ENCODE measurements around the gene GOSR2.
"Not testable (repeated sequence)": the region's sequence is repeated elsewhere in the genome, so short reads cannot be mapped to it uniquely, and the experiment has no call there.

The GOSR2 gene

GRCh38 chr17:46910179-46910927 is 12.6 kb upstream of the GOSR2 start:
- Histone ChIP-seq H2AFZ (ENCODE audit: low read length, unreplicated experiment) (no peak overlapping the region), H3K27ac (ENCODE audit: low read depth, low read length) (no peak overlapping the region), H3K36me3 (ENCODE audit: insufficient read depth, low read length) (no peaks in the 10 kb centered on the region), H3K4me3 (ENCODE audit: low read depth, low read length) (no peak overlapping the region), H3K79me2 (ENCODE audit: control insufficient read depth, insufficient read depth, low read length, unreplicated experiment) (no peaks in the 10 kb centered on the region), H3K27me3 (ENCODE audit: insufficient read depth, low read length) (peaks cover 22% of the 10 kb centered on the region), H3K4me1 (ENCODE audit: control insufficient read depth, insufficient read depth, low read length, unreplicated experiment) (no peaks in the 10 kb centered on the region)

- Histone ChIP-seq H3K79me2 (ENCODE audit: control insufficient read depth, insufficient read depth, low read length, unreplicated experiment) (no peaks in the 10 kb centered on the region), H3K36me3 (ENCODE audit: insufficient read depth, low read length) (peaks cover 2% of the 10 kb centered on the region; the same call in 1 of the 2 replicates), H3K27me3 (ENCODE audit: insufficient read depth, low read length) (peaks cover 22% of the 10 kb centered on the region), H2AFZ (ENCODE audit: low read length, unreplicated experiment) (no peak overlapping the region), H3K27ac (ENCODE audit: low read depth, low read length) (no peak overlapping the region), H3K4me1 (ENCODE audit: control insufficient read depth, insufficient read depth, low read length, unreplicated experiment) (no peaks in the 10 kb centered on the region), H3K4me3 (ENCODE audit: low read depth, low read length) (no peak overlapping the region)
Observed at GRCh38 chr17:46911311-46911710, 11.6 kb upstream of the GOSR2 start.

- H2AFZ ChIP-seq (ENCODE audit: low read length, unreplicated experiment), result no peak overlapping the region
- no peaks in the 10 kb centered on the region for H3K79me2 ChIP-seq (ENCODE audit: control insufficient read depth, insufficient read depth, low read length, unreplicated experiment)
- H3K27ac ChIP-seq (ENCODE audit: low read depth, low read length), result no peak overlapping the region
Observed at GRCh38 chr17:46915596-46915995, 7.4 kb upstream of the GOSR2 start.

GRCh38 chr17:46916211-46916610 is 6.7 kb upstream of the GOSR2 start:
- Histone ChIP-seq H3K27me3 (ENCODE audit: insufficient read depth, low read length) (no peaks in the 10 kb centered on the region), H3K79me2 (ENCODE audit: control insufficient read depth, insufficient read depth, low read length, unreplicated experiment) (no peaks in the 10 kb centered on the region), H3K4me3 (ENCODE audit: low read depth, low read length) (no peak overlapping the region), H3K4me1 (ENCODE audit: control insufficient read depth, insufficient read depth, low read length, unreplicated experiment) (no peaks in the 10 kb centered on the region), H3K27ac (ENCODE audit: low read depth, low read length) (no peak overlapping the region), H2AFZ (ENCODE audit: low read length, unreplicated experiment) (no peak overlapping the region), H3K36me3 (ENCODE audit: insufficient read depth, low read length) (peaks cover 4% of the 10 kb centered on the region; the same call in 1 of the 2 replicates)

More at GRCh38 chr17:46915596-46915995, 7.4 kb upstream of the GOSR2 start:
- Histone ChIP-seq H3K4me3 (ENCODE audit: low read depth, low read length) (no peak overlapping the region), H3K4me1 (ENCODE audit: control insufficient read depth, insufficient read depth, low read length, unreplicated experiment) (no peaks in the 10 kb centered on the region), H3K27me3 (ENCODE audit: insufficient read depth, low read length) (no peaks in the 10 kb centered on the region), H3K36me3 (ENCODE audit: insufficient read depth, low read length) (peaks cover 4% of the 10 kb centered on the region; the same call in 1 of the 2 replicates)

GRCh38 chr17:46916623-46917022 is 6.3 kb upstream of the GOSR2 start:
- peaks cover 4% of the 10 kb centered on the region; the same call in 1 of the 2 replicates for H3K36me3 ChIP-seq (ENCODE audit: insufficient read depth, low read length)
- H3K79me2 ChIP-seq (ENCODE audit: control insufficient read depth, insufficient read depth, low read length, unreplicated experiment), result no peaks in the 10 kb centered on the region
- no peak overlapping the region for H3K27ac ChIP-seq (ENCODE audit: low read depth, low read length)
- no peaks in the 10 kb centered on the region for H3K27me3 ChIP-seq (ENCODE audit: insufficient read depth, low read length)
- H3K4me3 ChIP-seq (ENCODE audit: low read depth, low read length), result no peak overlapping the region
- H3K4me1 ChIP-seq (ENCODE audit: control insufficient read depth, insufficient read depth, low read length, unreplicated experiment), result no peaks in the 10 kb centered on the region
- H2AFZ ChIP-seq (ENCODE audit: low read length, unreplicated experiment), result no peak overlapping the region

- Histone ChIP-seq H2AFZ (ENCODE audit: low read length, unreplicated experiment) (no peak overlapping the region), H3K79me2 (ENCODE audit: control insufficient read depth, insufficient read depth, low read length, unreplicated experiment) (no peaks in the 10 kb centered on the region), H3K27me3 (ENCODE audit: insufficient read depth, low read length) (no peaks in the 10 kb centered on the region), H3K27ac (ENCODE audit: low read depth, low read length) (no peak overlapping the region), H3K4me1 (ENCODE audit: control insufficient read depth, insufficient read depth, low read length, unreplicated experiment) (no peaks in the 10 kb centered on the region), H3K4me3 (ENCODE audit: low read depth, low read length) (no peak overlapping the region), H3K36me3 (ENCODE audit: insufficient read depth, low read length) (peaks cover 4% of the 10 kb centered on the region; the same call in 1 of the 2 replicates)
Observed at GRCh38 chr17:46917041-46917440, 5.9 kb upstream of the GOSR2 start.

GRCh38 chr17:46917516-46917915 is 5.4 kb upstream of the GOSR2 start:
- no peaks in the 10 kb centered on the region for H3K27me3 ChIP-seq (ENCODE audit: insufficient read depth, low read length)
- H2AFZ ChIP-seq (ENCODE audit: low read length, unreplicated experiment), result no peak overlapping the region
- H3K36me3 ChIP-seq (ENCODE audit: insufficient read depth, low read length), result peaks cover 4% of the 10 kb centered on the region; the same call in 1 of the 2 replicates
- no peak overlapping the region for H3K4me3 ChIP-seq (ENCODE audit: low read depth, low read length)
- H3K4me1 ChIP-seq (ENCODE audit: control insufficient read depth, insufficient read depth, low read length, unreplicated experiment), result no peaks in the 10 kb centered on the region
- H3K79me2 ChIP-seq (ENCODE audit: control insufficient read depth, insufficient read depth, low read length, unreplicated experiment), result no peaks in the 10 kb centered on the region
- no peak overlapping the region for H3K27ac ChIP-seq (ENCODE audit: low read depth, low read length)

GRCh38 chr17:46921962-46922361 is 998 bp upstream of the GOSR2 start:
- H3K27me3 ChIP-seq (ENCODE audit: insufficient read depth, low read length); H2AFZ ChIP-seq (ENCODE audit: low read length, unreplicated experiment); H3K27ac ChIP-seq (ENCODE audit: low read depth, low read length); H3K36me3 ChIP-seq (ENCODE audit: insufficient read depth, low read length): not testable (repeated sequence)
- Histone ChIP-seq H3K4me1 (ENCODE audit: control insufficient read depth, insufficient read depth, low read length, unreplicated experiment) (peaks cover 14% of the 10 kb centered on the region), H3K79me2 (ENCODE audit: control insufficient read depth, insufficient read depth, low read length, unreplicated experiment) (peaks cover 40% of the 10 kb centered on the region), H3K4me3 (ENCODE audit: low read depth, low read length) (peak overlapping the region; percentile 81; the same call in 1 of the 2 replicates)

GRCh38 chr17:46922487-46922803 is 515 bp upstream of the GOSR2 start:
- H2AFZ ChIP-seq (ENCODE audit: low read length, unreplicated experiment), result peak overlapping the region; percentile 91
- H3K27me3 ChIP-seq (ENCODE audit: insufficient read depth, low read length), result no peaks in the 10 kb centered on the region
- no peaks in the 10 kb centered on the region for H3K36me3 ChIP-seq (ENCODE audit: insufficient read depth, low read length)
- H3K4me1 ChIP-seq (ENCODE audit: control insufficient read depth, insufficient read depth, low read length, unreplicated experiment), result peaks cover 14% of the 10 kb centered on the region
- peak overlapping the region; percentile 87 for H3K27ac ChIP-seq (ENCODE audit: low read depth, low read length)
- H3K4me3 ChIP-seq (ENCODE audit: low read depth, low read length), result peak overlapping the region; percentile 81
- peaks cover 45% of the 10 kb centered on the region for H3K79me2 ChIP-seq (ENCODE audit: control insufficient read depth, insufficient read depth, low read length, unreplicated experiment)

GRCh38 chr17:46925185-46925868 is 2.4 kb downstream of the GOSR2 start:
- H3K4me1 ChIP-seq (ENCODE audit: control insufficient read depth, insufficient read depth, low read length, unreplicated experiment), result peaks cover 34% of the 10 kb centered on the region
- H3K4me3 ChIP-seq (ENCODE audit: low read depth, low read length), result no peak overlapping the region; the same call in 1 of the 2 replicates
- peaks cover 74% of the 10 kb centered on the region for H3K79me2 ChIP-seq (ENCODE audit: control insufficient read depth, insufficient read depth, low read length, unreplicated experiment)
- no peak overlapping the region for H2AFZ ChIP-seq (ENCODE audit: low read length, unreplicated experiment)
- no peaks in the 10 kb centered on the region for H3K27me3 ChIP-seq (ENCODE audit: insufficient read depth, low read length)
- H3K36me3 ChIP-seq (ENCODE audit: insufficient read depth, low read length), result no peaks in the 10 kb centered on the region
- no peak overlapping the region for H3K27ac ChIP-seq (ENCODE audit: low read depth, low read length)

Data from ACC112 (cell line).